A673 (cell line): Measurements from ENCODE around the gene FBXL2.

ENCODE experiments used
- CTCF ChIP-seq: fragments of 300-800, 200-600 bp; sonication (generic); conservative IDR thresholded peaks from 2 replicates; pipeline ENCODE4 v1.5.1; 2017; ENCODE audit warnings: low read depth, mild to moderate bottlenecking, antibody characterized with exemption, low read length, moderate library complexity, mixed read lengths
- EZH2 ChIP-seq: fragments of 200-600 bp; sonication (generic); IDR thresholded peaks from 2 replicates; pipeline ENCODE4 v1.6.1; 2017; ENCODE audit warnings: borderline replicate concordance, low read depth, mild to moderate bottlenecking, mixed read lengths, antibody characterized with exemption, low read length; ENCODE audit not compliant: poor library complexity, severe bottlenecking

GRCh38 chr3:33373082-33373437, 95.8 kb downstream of the FBXL2 start:
- peak; percentile 24; the same call in 1 of the 2 replicates for TF ChIP-seq CTCF
- TF ChIP-seq EZH2 = no peak
